Central memory CD4-positive, alpha-beta T cell (primary cell): Measurements from ENCODE around the gene IL36A.

Experiments used
- DNase-seq: peaks from one replicate; pipeline ENCODE4 v3.0.0; 2022

IL36A gene

DNA sequence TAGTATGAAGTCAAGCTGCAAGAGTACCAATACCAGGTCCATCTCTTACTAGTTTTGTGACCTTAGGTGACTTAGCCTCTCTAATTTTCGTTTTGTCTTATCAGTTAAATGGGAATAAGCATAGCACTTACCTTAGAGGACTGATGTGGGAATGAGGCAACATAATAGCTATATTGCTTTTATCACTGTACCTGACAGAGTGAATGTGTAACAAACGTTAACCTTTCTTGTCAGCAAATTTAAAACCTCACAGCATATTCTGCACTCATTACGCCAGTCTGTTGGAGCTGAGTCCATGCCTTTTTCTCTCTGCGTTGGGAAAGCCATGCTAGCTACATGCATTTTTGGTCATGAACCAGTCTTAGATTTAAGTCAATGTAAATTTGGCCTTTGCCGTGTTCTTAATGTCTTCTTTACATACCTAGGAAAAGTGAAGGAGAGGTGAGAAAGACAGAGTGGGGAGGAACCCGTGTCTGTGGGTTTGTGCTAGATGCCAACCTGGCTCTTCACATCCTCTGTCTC lies 47.2 kb downstream of the IL36A start, which contains the start of gene IL36B:
IL36B (minus strand) TSS at position 472 of the 522 bp plus-strand sequence.
- no peak for DNase-seq

DNA sequence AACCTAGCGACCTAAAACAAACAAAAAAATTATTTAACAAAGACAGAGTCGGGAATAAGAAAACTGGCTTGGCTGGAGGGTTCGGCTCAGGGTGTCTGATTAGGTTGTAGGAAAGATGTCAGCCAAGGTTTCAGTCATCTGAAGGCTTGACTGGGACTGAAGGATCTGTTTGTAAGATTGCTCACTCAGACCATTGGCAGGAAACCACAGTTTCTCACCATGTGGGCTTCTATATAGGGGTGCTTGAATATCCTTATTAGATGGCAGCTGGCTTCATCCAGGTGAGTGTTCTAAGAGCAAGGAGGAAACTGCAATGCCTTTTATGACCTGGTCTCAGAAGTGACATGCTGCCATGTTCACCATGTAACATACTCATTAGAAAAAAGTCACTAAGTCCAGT lies 48.4 kb downstream of the IL36A start:
- no peak for DNase-seq

DNA sequence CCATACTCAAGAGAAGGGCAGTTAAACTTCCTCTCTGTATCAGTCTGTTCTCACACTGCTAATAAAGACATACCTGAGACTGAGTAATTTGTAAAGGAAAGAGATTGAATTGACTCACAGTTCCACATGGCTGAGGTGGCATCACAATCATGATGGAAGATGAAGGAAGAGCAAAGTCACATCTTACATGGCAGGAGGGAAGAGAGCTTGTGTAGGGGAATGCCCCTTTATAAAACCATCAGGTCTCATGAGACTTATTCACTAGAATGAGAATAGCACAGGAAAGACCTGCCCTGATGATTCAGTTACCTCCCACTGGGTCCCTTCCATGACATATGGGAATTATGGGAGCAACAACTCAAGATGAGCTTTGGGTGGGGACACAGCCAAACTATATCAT lies 48.8 kb downstream of the IL36A start:
- no peak for DNase-seq

DNA sequence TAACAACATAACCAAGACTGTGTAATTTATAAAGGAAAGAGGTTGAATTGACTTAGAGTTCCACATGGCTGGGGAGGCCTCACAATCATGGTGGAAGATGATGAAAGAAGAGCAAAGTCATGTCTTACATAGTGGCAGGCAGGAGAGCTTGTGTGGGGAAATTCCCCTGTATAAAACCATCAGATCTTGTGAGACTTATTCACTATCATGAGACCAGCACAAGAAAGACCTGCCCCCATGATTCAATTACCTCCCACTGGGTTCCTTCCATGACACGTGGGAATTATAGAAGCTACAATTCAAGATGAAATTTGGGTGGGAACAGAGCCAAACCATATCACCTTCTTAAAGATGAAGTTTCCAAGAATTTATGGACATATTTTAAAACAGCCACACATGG lies 51.3 kb downstream of the IL36A start:
- DNase-seq = no peak

DNA sequence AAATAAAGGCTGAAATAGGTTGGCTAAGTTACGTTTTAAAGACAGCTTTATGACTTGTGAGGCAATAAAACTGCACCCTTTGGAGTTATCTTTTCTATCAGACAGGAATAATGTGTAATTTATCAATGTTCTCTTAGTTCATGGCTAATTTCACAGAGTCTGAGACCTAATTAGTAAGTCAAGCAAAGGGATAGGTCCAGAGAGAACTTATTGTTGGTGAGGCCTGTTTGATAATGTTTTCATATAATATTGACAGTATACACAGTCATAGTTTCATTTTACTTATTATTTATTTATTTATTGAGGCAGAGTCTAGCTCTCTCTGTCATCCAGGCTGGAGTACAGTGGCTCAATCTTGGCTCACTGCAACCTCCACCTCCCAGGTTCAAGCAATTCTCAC lies 51.9 kb downstream of the IL36A start:
- no peak for DNase-seq
